ENCODE results near the gene ROR1. TPM values are rescaled to one million over a fixed set of nuclear protein-coding genes. Genes with fewer than 3 reads are reported as not detected.

Gene ROR1
- total and polyA plus RNA-seq, 9 of the 15 experiments (the other 6 are each of a cell fraction or from before 2014, with no cell fraction given), result 0.02 TPM; not detected in 8

GRCh38 chr1:63921802-63922201 lies 148.0 kb downstream of the ROR1 start:
- H3K4me3 ChIP-seq, result no peak overlapping the region
- CTCF ChIA-PET (ENCODE audit: low intra/inter-chr PET ratio), result no interaction called here
- in situ Hi-C loops (cut with MboI) (no loop called here), intact Hi-C loops (cut with micrococcal nuclease) (no loop called here)
- no peaks in the 10 kb centered on the region for H3K36me3 ChIP-seq (ENCODE audit: control insufficient read depth, insufficient read depth, low read length)
- H3K79me2 ChIP-seq (ENCODE audit: control insufficient read depth, insufficient read depth, low read length), result no peaks in the 10 kb centered on the region
- no peaks in the 10 kb centered on the region for H4K20me1 ChIP-seq (replicated peaks; ENCODE audit: control insufficient read depth, insufficient read depth, low read length)
- TF ChIP-seq GMEB1 (CRISPR knock-in tag; IDR thresholded peaks at IDR 0.05), result no peak
- TF ChIP-seq ZNF57 (CRISPR knock-in tag; IDR thresholded peaks at IDR 0.05), result no peak
- no peak for TF ChIP-seq ZZZ3 (IDR thresholded peaks at IDR 0.05)
- TF ChIP-seq XRCC5 (IDR thresholded peaks at IDR 0.05; ENCODE audit: low read depth, low read length), result no peak
- TF ChIP-seq SIN3B (IDR thresholded peaks at IDR 0.05; ENCODE audit: low read depth), result no peak
- no peak for TF ChIP-seq ZNF511 (CRISPR knock-in tag; IDR thresholded peaks at IDR 0.05)
- TF ChIP-seq GABPB2 (CRISPR knock-in tag; conservative IDR thresholded peaks at IDR 0.05), result no peak
- TF ChIP-seq ZBTB43 (CRISPR knock-in tag; IDR thresholded peaks at IDR 0.05), result no peak
- no peak overlapping the region for H3K4me2 ChIP-seq (ENCODE audit: insufficient read depth, low read length)
- POLR2A ChIA-PET, result interaction anchor here (0.6 kb wide), 1 partner anchor 91 kb away, joined by 3 read pairs; no protein-coding TSS in a partner anchor
- no TSS peak for BruUV-seq (replicated peaks)
- no peak overlapping the region for H3K9ac ChIP-seq (ENCODE audit: insufficient read depth in 1 of 2, low read depth in 2 of 2, low read length in 2 of 2)
- no peaks in the 10 kb centered on the region for H3K9me3 ChIP-seq (replicated peaks; ENCODE audit: control insufficient read depth, insufficient read depth, low read depth, low read length)
- H3K27ac ChIP-seq (ENCODE audit: extremely low read depth, low read depth, low read length), result no peak overlapping the region
- H3K9me1 ChIP-seq (ENCODE audit: control insufficient read depth, insufficient read depth, low read length), result no peaks in the 10 kb centered on the region
- no peaks in the 10 kb centered on the region for H3K4me1 ChIP-seq (replicated peaks in 1 of 2; ENCODE audit: control insufficient read depth in 2 of 2, insufficient read depth in 2 of 2, low read length in 2 of 2)
- no peaks in the 10 kb centered on the region for H3K27me3 ChIP-seq (ENCODE audit: control insufficient read depth in 2 of 2, insufficient read depth in 2 of 2, low read length in 2 of 2)
- DNase-seq (ENCODE audit: extremely low read depth in 1 of 4, low spot score in 3 of 4) (no peak), ATAC-seq (no peak), FAIRE-seq (no peak)
- H2AFZ ChIP-seq (ENCODE audit: low read depth, low read length), result no peak overlapping the region
